HFF-Myc (cell line): Measurements from ENCODE around the gene CACYBP.
"Not testable (repeated sequence)": the region's sequence is repeated elsewhere in the genome, so short reads cannot be mapped to it uniquely, and the experiment has no call there.

ENCODE experiments used
- DNase-seq: peaks from one replicate; pipeline ENCODE4 v3.0.0-alpha.2; 2011; ENCODE audit warnings: low read depth; ENCODE audit errors: extremely low read depth
- H3K4me3 ChIP-seq: replicated peaks from 2 replicates; pipeline ENCODE4 v1.5.1; 2011; ENCODE audit warnings: low read depth, mild to moderate bottlenecking, control low read depth, low read length
- CTCF ChIP-seq: IDR thresholded peaks from 2 replicates; pipeline ENCODE4 v1.5.1; 2012; ENCODE audit warnings: mild to moderate bottlenecking, low read depth, low read length, control low read depth; ENCODE audit errors: missing control alignments

Gene CACYBP

GRCh38 chr1:175019524-175019923 is 19.8 kb downstream of the CACYBP start:
- no peak for DNase-seq
- no peak for TF ChIP-seq CTCF
- no peak overlapping the region for H3K4me3 ChIP-seq

- peak; percentile 97 for DNase-seq
- H3K4me3 ChIP-seq: peak within 1 kb of the TSS; percentile 86
- no peak for TF ChIP-seq CTCF
Observed at GRCh38 chr1:175023043-175023921, 23.5 kb downstream of the CACYBP start, which contains the start of gene MRPS14. TSS of gene MRPS14 (minus strand) at chr1:175023425. CDS start at chr1:175023408, 17 bp downstream.

GRCh38 chr1:175023922-175024242 is 24.1 kb downstream of the CACYBP start:
- DNase-seq: not testable (repeated sequence)
- peak overlapping the region; percentile 86 for H3K4me3 ChIP-seq

DNA sequence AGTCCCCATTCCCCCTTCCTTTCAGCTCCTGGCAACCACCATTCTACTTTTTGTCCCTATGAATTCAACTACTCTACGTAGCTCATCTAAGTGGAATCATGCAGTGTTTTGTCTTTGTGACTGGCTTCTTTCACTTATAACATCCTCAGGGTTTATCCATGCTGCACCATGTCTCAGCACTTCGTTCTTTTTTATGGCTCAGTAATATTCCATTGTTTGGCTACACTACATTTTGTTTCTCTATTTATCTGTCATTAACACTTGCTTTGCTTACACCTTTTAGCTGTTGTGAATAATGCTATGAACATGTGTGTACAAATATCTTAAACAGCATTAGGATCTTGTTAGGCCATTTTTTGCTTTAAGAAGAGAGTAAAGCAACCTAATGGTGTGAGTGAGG is 25.0 kb downstream of the CACYBP start:
- H3K4me3 ChIP-seq: no peak overlapping the region
- no peak for TF ChIP-seq CTCF
- DNase-seq: no peak

DNA sequence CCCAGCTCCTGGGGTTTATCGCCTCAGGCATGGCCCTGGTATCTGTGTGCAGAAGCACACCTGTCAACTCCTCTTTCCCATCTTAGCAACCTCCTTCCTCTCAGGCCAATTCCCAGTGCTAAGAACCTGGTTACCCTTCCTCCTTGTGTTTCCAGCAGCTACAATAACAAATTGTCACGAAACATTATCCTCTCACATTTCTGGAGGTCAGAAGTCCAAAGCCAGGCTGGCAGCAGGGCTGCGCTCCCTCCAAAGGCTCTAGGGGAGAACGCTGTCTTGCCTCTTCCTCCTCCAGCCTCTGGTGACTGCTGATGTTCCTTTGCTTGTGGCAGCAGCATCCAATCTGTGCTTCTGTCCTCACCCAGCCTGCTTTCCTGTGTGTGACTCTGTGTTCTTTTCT is 34.2 kb downstream of the CACYBP start:
- no peak for DNase-seq
- H3K4me3 ChIP-seq: no peak overlapping the region
- no peak for TF ChIP-seq CTCF

- DNase-seq: no peak
- H3K4me3 ChIP-seq: no peak overlapping the region
- TF ChIP-seq CTCF: no peak
Observed at GRCh38 chr1:175034775-175035174, 35.0 kb downstream of the CACYBP start.

- TF ChIP-seq CTCF: no peak
- DNase-seq: no peak
- no peak overlapping the region for H3K4me3 ChIP-seq
Observed at GRCh38 chr1:175035865-175036264, 36.1 kb downstream of the CACYBP start.
